GM12878 (cell line): ENCODE measurements around the gene PIGQ. TPM values are rescaled to one million over a fixed set of nuclear protein-coding genes. Genes with fewer than 3 reads are reported as not detected.

Experiments
- ATAC-seq: fragments of 200-7000 bp; cut with Tn5 transposase; 3 replicates; pipeline ENCODE4 v1.9.1; 2020; ENCODE audit warnings: mild to moderate bottlenecking, moderate library complexity
- BruUV-seq: library from RNA; stranded (reverse); fragments of 400-500 nt; replicated peaks from 2 replicates; lab custom pipeline; 2021; lab: Mats Ljungman, UMichigan
- CTCF ChIA-PET: fragments of 300-600 bp; sonication (Branson Sonifier 250); formaldehyde crosslinking; extraction: SDS; loops from one replicate; lab custom pipeline; 2021; ENCODE audit warnings: inconsistent platforms; lab: Yijun Ruan, JAX
- POLR2A ChIA-PET: fragments of 350-600 bp; formaldehyde crosslinking; extraction: SDS; loops from one replicate; lab custom pipeline; 2021; ENCODE audit warnings: inconsistent platforms; lab: Charles Lee
- RAD21 ChIA-PET: fragments of 300-600 bp; sonication (Branson Sonifier 250); formaldehyde crosslinking; loops from one replicate; lab custom pipeline; 2023; ENCODE audit warnings: antibody characterized with exemption; ENCODE audit not compliant: unreplicated experiment; lab: Charles Lee
- SMC1A ChIA-PET: fragments of 300-600 bp; sonication (Branson Sonifier 250); formaldehyde crosslinking; loops from one replicate; lab custom pipeline; 2023; ENCODE audit not compliant: unreplicated experiment, uncharacterized antibody; lab: Charles Lee
- DNase-seq: peaks from one replicate; pipeline ENCODE4 v3.0.0-alpha.2; 2011; ENCODE audit warnings: low read depth, low spot score
- FAIRE-seq: peaks from 3 replicates; lab custom pipeline; 2011; peaks lifted over from hg19 to GRCh38; lab: Jason Lieb, UNC
- H2AFZ ChIP-seq: 2 replicates; pipeline ENCODE4 v1.6.0; 2011; ENCODE audit warnings: low read depth, low read length, control low read depth; ENCODE audit not compliant: control insufficient read depth
- H3K27ac ChIP-seq: 2 replicates; pipeline ENCODE4 v1.5.1; 2011; ENCODE audit warnings: control low read depth; ENCODE audit not compliant: control insufficient read depth, insufficient read depth
- H3K27me3 ChIP-seq, 2 experiments: replicated peaks in 1 of 2; 2 replicates each; pipeline versions ENCODE4 v1.6.0 to v1.6.1; 2011; ENCODE audit warnings: low read length in 1 of 2; ENCODE audit not compliant: control insufficient read depth in 2 of 2, insufficient read depth in 2 of 2
- H3K36me3 ChIP-seq, 2 experiments: 2 replicates each; pipeline ENCODE4 v1.5.1; 2011; ENCODE audit warnings: low read length in 1 of 2; ENCODE audit not compliant: control insufficient read depth in 2 of 2, insufficient read depth in 2 of 2
- H3K4me1 ChIP-seq: 2 replicates; pipeline ENCODE4 v1.6.1; 2011; ENCODE audit warnings: mild to moderate bottlenecking, low read length, moderate library complexity, mixed read lengths; ENCODE audit not compliant: control insufficient read depth, insufficient read depth
- H3K4me2 ChIP-seq: 2 replicates; pipeline ENCODE4 v1.6.0; 2011; ENCODE audit warnings: control low read depth; ENCODE audit not compliant: control insufficient read depth, insufficient read depth
- H3K4me3 ChIP-seq: fragments of 200-600 bp; sonication (generic); 2 replicates; pipeline ENCODE4 v1.5.1; 2016
- H3K79me2 ChIP-seq: 2 replicates; pipeline ENCODE4 v1.6.0; 2011; ENCODE audit warnings: low read length; ENCODE audit not compliant: control insufficient read depth, insufficient read depth
- H3K9ac ChIP-seq: 2 replicates; pipeline ENCODE4 v1.8.0; 2011; ENCODE audit warnings: low read length, control low read depth, mixed read lengths; ENCODE audit not compliant: control insufficient read depth, insufficient read depth
- H3K9me3 ChIP-seq: replicated peaks from 3 replicates; pipeline ENCODE4 v1.5.1; 2011; ENCODE audit warnings: mild to moderate bottlenecking, low read length; ENCODE audit not compliant: control insufficient read depth, insufficient read depth
- H4K20me1 ChIP-seq: 2 replicates; pipeline ENCODE4 v1.6.0; 2011; ENCODE audit not compliant: control insufficient read depth, insufficient read depth
- BMI1 ChIP-seq: fragments of 450-650 bp; IDR thresholded peaks from 2 replicates; pipeline ENCODE4 v1.6.1; 2016; ENCODE audit warnings: mild to moderate bottlenecking, moderate library complexity, borderline replicate concordance
- CEBPZ ChIP-seq: fragments of 150-350 bp; IDR thresholded peaks from 2 replicates; pipeline ENCODE4 v1.6.1; 2016; ENCODE audit warnings: low read depth, low read length
- CHD1 ChIP-seq: IDR thresholded peaks from 2 replicates; pipeline ENCODE4 v1.6.1; 2012; ENCODE audit warnings: low read depth, low read length, improper control_type of control experiment
- EED ChIP-seq: sonication (generic); IDR thresholded peaks from 2 replicates; pipeline ENCODE4 v1.6.1; 2016; ENCODE audit warnings: antibody characterized with exemption, low read depth
- FOXK2 ChIP-seq: fragments of 450-650 bp; IDR thresholded peaks from 2 replicates; pipeline ENCODE4 v1.6.1; 2017; ENCODE audit warnings: mild to moderate bottlenecking, moderate library complexity
- IRF3 ChIP-seq: fragments of 450-650 bp; IDR thresholded peaks from 2 replicates; pipeline ENCODE4 v1.6.1; 2014; ENCODE audit warnings: mild to moderate bottlenecking
- JUND ChIP-seq: IDR thresholded peaks from 2 replicates; pipeline ENCODE4 v1.6.1; 2012; ENCODE audit warnings: low read depth, mild to moderate bottlenecking, low read length, improper control_type of control experiment, moderate library complexity
- MXI1 ChIP-seq: fragments of 150-350 bp; IDR thresholded peaks from 2 replicates; pipeline ENCODE4 v1.6.1; 2011; ENCODE audit warnings: low read depth, mild to moderate bottlenecking, inconsistent platforms, low read length, improper control_type of control experiment
- NFIC ChIP-seq: IDR thresholded peaks from 2 replicates; pipeline ENCODE4 v1.6.1; 2012; ENCODE audit warnings: low read depth, mild to moderate bottlenecking, inconsistent platforms, low read length, moderate library complexity
- RELB ChIP-seq: fragments of 450-650 bp; IDR thresholded peaks from 2 replicates; pipeline ENCODE4 v1.6.1; 2017; ENCODE audit warnings: low read depth, mild to moderate bottlenecking, moderate library complexity
- SIN3A ChIP-seq: IDR thresholded peaks from 2 replicates; pipeline ENCODE4 v1.6.1; 2012; ENCODE audit warnings: low read depth, low read length, improper control_type of control experiment
- SKIL ChIP-seq: fragments of 450-650 bp; IDR thresholded peaks from 2 replicates; pipeline ENCODE4 v1.6.1; 2017; ENCODE audit warnings: mild to moderate bottlenecking, low read depth, inconsistent platforms; ENCODE audit not compliant: poor library complexity, severe bottlenecking
- SREBF1 ChIP-seq: IDR thresholded peaks from 2 replicates; pipeline ENCODE4 v1.6.1; 2012; ENCODE audit warnings: mild to moderate bottlenecking, low read length
- STAT1 ChIP-seq: fragments of 450-650 bp; conservative IDR thresholded peaks from 2 replicates; pipeline ENCODE4 v1.6.1; 2014; ENCODE audit warnings: antibody characterized with exemption, mild to moderate bottlenecking
- WGBS: methylation state at CpG from one replicate; pipeline ENCODE4 v1.1.6; 2016; ENCODE audit warnings: low lambda C conversion rate; ENCODE audit not compliant: insufficient replicate concordance, insufficient coverage; ENCODE audit errors: missing lambda C conversion rate; 5-methylcytosine and 5-hydroxymethylcytosine counted together
- in situ Hi-C: fragments of 300-500 bp; cut with MboI; formaldehyde crosslinking; loops from 9 replicates; pipeline ENCODE4 v1.14.3; 2018; ENCODE audit warnings: mixed read lengths
- intact Hi-C: fragments of 100-400 bp; cut with micrococcal nuclease; formaldehyde crosslinking; loops from one replicate; pipeline ENCODE4 v1.14.2; 2022; ENCODE audit not compliant: unreplicated experiment
- polyA plus RNA-seq, 11 experiments: library from polyadenylated mRNA; depleted of rRNA in 4 of 11; unstranded in 6 of 11; stranded (reverse) in 5 of 11; fragments of >200 nt; fragmentation: Nextera tagmentation in 4 of 11; fragmentation: Illumina TruSeq in 1 of 11; extraction: Ambion mirVana in 4 of 11; extraction: Trizol in 1 of 11; gene quantifications; 1 replicate in 1 of 11; 2 replicates in 10 of 11; pipeline versions ENCODE4 v1.2.1 to v1.2.3, GENCODE V29; 2011 to 2016; ENCODE audit warnings: inconsistent platforms in 2 of 11, missing spikeins in 2 of 11, low read depth in 1 of 11
- total RNA-seq, 4 experiments: library from RNA; depleted of rRNA in 3 of 4; stranded (reverse); fragments of >200 nt in 3 of 4; fragmentation: Illumina TruSeq in 1 of 4; extraction: Trizol in 1 of 4; gene quantifications; 2 replicates each; pipeline versions ENCODE4 v1.2.1 to v1.2.3, GENCODE V29; 2013 to 2021

Gene PIGQ
- total and polyA plus RNA-seq, 10 of the 15 experiments (the other 5 are each of a cell fraction or from before 2014, with no cell fraction given), result 1.8 to 31.3 (median 17.5) TPM; not detected in 1

GRCh38 chr16:527015-527903 is 42.5 kb upstream of the PIGQ start, which contains the start of gene CAPN15:
TSS of gene CAPN15 (plus strand) at chr16:527712. CDS start at chr16:546839, 19,127 bp downstream.
- Histone ChIP-seq H3K27me3 (no peaks in the 10 kb centered on the region), H3K36me3 (peaks cover 0 to 4% of the 10 kb centered on the region in 2 experiments; a peak in 3 of 4 replicates), H3K9ac (peak within 1 kb of the TSS; percentile 86), H3K9me3 (no peaks in the 10 kb centered on the region), H3K4me3 (peak within 1 kb of the TSS; percentile 98), H4K20me1 (no peaks in the 10 kb centered on the region; the same call in 1 of the 2 replicates), H3K79me2 (peaks cover 63% of the 10 kb centered on the region), H3K4me1 (peaks cover 29% of the 10 kb centered on the region), H3K4me2 (peak within 1 kb of the TSS; percentile 99), H3K27ac (peak within 1 kb of the TSS; percentile 91), H2AFZ (peak within 1 kb of the TSS; percentile 93)
- ChIA-PET POLR2A (interaction anchor here (0.5 to 1.6 kb wide), 5 partner anchors 8 to 293 kb away, joined by 3 to 5 read pairs (median 4); partner anchors contain the start of gene NHLRC4), SMC1A (no interaction called here), CTCF (interaction anchor here (1.1 kb wide), 1 partner anchor 44 kb away, joined by 4 read pairs; no protein-coding TSS in a partner anchor), RAD21 (interaction anchor here (0.6 to 1.4 kb wide), 5 partner anchors 73 to 178 kb away, joined by 3 to 4 read pairs (median 3); partner anchors contain the start of genes METTL26 and RAB11FIP3)
- intact Hi-C loops, result loop anchor here (2.0 to 5.0 kb wide), 3 partner anchors 40 to 158 kb away; partner anchors contain the start of genes JMJD8, METTL26, NHLRC4 and PIGQ
- DNase-seq, result peak; percentile 33
- in situ Hi-C loops, result no loop called here
- whole genome bisulfite sequencing, result under 1% methylated on average over 111 of the region's 129 CpGs
- BruUV-seq, result no TSS peak
- no peak for FAIRE-seq
- ATAC-seq, result peak; percentile 78
- TF ChIP-seq MXI1 (no peak), RELB (no peak), FOXK2 (no peak), IRF3 (0 out of 2 replicates have a peak, but pooled peaks have one; percentile 46), SKIL (no peak), EED (no peak), JUND (no peak), CHD1 (no peak), STAT1 (peak; percentile 90; the same call in 1 of the 2 replicates), CEBPZ (no peak), NFIC (no peak), BMI1 (no peak), SIN3A (peak; percentile 69; the same call in 1 of the 2 replicates), SREBF1 (peak; percentile 78)
